Peyer's patch (tissue), 4 donors: ENCODE measurements around the gene NOXO1.

ENCODE experiments used
- POLR2A ChIP-seq, 2 donors: fragments of 450-650 bp; IDR thresholded peaks; one replicate each; pipeline ENCODE4 v1.5.1; 2017; ENCODE audit warnings: antibody characterized with exemption in 2 of 2, mild to moderate bottlenecking in 2 of 2, moderate library complexity in 2 of 2
- TF ChIP-seq, protein P1 (sequence below), 6 experiments: fragments of 450-650 bp in 4 of 6; fragments of 200-600 bp in 2 of 6; sonication (generic) in 1 of 6; IDR thresholded peaks; one replicate each; pipeline ENCODE4 v1.5.1; 2017 to 2019; ENCODE audit warnings: antibody characterized with exemption in 6 of 6, mild to moderate bottlenecking in 3 of 6, moderate library complexity in 1 of 6

DNA sequence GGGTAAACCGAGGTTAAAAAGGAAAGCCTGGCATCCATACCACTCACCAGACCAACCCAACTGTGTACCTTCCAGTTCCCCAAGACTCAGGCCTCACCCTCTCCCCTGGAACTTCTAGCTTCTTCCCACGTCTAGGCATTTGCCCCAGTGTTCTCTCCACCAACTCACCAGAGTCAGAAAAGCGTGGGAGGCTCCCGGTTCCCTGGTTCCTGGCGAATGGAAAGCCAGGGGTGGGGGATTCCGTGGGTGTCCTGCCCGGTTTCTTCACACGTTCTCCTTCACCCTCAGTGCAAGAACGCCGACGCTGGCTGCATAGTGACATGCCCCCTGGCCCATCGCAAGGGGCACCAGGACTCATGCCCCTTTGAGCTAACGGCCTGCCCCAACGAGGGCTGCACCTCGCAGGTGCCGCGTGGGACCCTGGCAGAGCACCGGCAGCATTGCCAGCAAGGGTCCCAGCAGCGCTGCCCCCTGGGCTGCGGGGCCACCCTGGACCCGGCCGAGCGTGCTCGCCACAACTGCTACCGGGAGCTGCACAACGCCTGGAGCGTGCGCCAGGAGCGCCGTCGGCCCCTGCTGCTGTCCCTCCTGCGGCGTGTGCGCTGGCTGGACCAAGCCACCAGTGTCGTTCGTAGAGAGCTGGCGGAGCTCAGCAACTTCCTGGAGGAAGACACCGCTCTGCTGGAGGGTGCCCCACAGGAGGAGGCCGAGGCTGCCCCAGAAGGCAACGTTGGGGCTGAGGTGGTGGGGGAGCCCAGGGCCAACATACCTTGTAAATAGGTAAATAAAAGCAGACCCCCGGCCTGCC is 12.9 kb downstream of the NOXO1 start:
- TF ChIP-seq, protein P1, sequence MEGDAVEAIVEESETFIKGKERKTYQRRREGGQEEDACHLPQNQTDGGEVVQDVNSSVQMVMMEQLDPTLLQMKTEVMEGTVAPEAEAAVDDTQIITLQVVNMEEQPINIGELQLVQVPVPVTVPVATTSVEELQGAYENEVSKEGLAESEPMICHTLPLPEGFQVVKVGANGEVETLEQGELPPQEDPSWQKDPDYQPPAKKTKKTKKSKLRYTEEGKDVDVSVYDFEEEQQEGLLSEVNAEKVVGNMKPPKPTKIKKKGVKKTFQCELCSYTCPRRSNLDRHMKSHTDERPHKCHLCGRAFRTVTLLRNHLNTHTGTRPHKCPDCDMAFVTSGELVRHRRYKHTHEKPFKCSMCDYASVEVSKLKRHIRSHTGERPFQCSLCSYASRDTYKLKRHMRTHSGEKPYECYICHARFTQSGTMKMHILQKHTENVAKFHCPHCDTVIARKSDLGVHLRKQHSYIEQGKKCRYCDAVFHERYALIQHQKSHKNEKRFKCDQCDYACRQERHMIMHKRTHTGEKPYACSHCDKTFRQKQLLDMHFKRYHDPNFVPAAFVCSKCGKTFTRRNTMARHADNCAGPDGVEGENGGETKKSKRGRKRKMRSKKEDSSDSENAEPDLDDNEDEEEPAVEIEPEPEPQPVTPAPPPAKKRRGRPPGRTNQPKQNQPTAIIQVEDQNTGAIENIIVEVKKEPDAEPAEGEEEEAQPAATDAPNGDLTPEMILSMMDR (IDR thresholded peaks at IDR 0.05) = no peak
- no peak for TF ChIP-seq POLR2A (IDR thresholded peaks at IDR 0.05)
